Stimulated activated CD4-positive, alpha-beta T cell treated with anti-CD3 and anti-CD28 coated beads, Interleukin-2, amount 100 ng/mL, for 48 hours (primary cell): ENCODE results near the gene TRIM7.
"Not testable (repeated sequence)": the region's sequence is repeated elsewhere in the genome, so short reads cannot be mapped to it uniquely, and the experiment has no call there.

Experiments
- DNase-seq, 2 donors: peaks; one replicate each; pipeline ENCODE4 v3.0.0-alpha.2; 2020

The TRIM7 gene

GRCh38 chr5:181210698-181211097 lies 5.7 kb upstream of the TRIM7 start:
- not testable (repeated sequence) for DNase-seq

GRCh38 chr5:181210148-181210547 lies 5.2 kb upstream of the TRIM7 start:
- DNase-seq: not testable (repeated sequence)

GRCh38 chr5:181209006-181209405 lies 4.0 kb upstream of the TRIM7 start:
- not testable (repeated sequence) for DNase-seq

GRCh38 chr5:181207960-181208253 lies 2.9 kb upstream of the TRIM7 start:
- DNase-seq: no peak

- peak; percentile 92 to 94 for DNase-seq
Observed at GRCh38 chr5:181207214-181207959, 2.4 kb upstream of the TRIM7 start.

- DNase-seq: no peak
Observed at GRCh38 chr5:181205761-181206649, 1.0 kb upstream of the TRIM7 start.

- DNase-seq: no peak
Observed at GRCh38 chr5:181204113-181204825, 727 bp downstream of the TRIM7 start.

GRCh38 chr5:181203777-181204112 lies 1.3 kb downstream of the TRIM7 start:
- DNase-seq: no peak

GRCh38 chr5:181203093-181203711 lies 1.8 kb downstream of the TRIM7 start:
- no peak for DNase-seq

GRCh38 chr5:181200816-181201215 lies 4.2 kb downstream of the TRIM7 start:
- DNase-seq: no peak

- no peak for DNase-seq
Observed at GRCh38 chr5:181199881-181200638, 4.9 kb downstream of the TRIM7 start.

- DNase-seq: no peak
Observed at GRCh38 chr5:181198905-181199519, 6.0 kb downstream of the TRIM7 start.

GRCh38 chr5:181198106-181198685 lies 6.8 kb downstream of the TRIM7 start:
- DNase-seq: no peak

GRCh38 chr5:181197326-181197951 lies 7.6 kb downstream of the TRIM7 start:
- no peak for DNase-seq

- DNase-seq: no peak
Observed at GRCh38 chr5:181195249-181195761, 9.7 kb downstream of the TRIM7 start.

- DNase-seq: no peak
Observed at GRCh38 chr5:181194489-181195248, 10.3 kb downstream of the TRIM7 start.

GRCh38 chr5:181193656-181194055 lies 11.3 kb downstream of the TRIM7 start:
- DNase-seq: no peak

GRCh38 chr5:181192337-181193046 lies 12.5 kb downstream of the TRIM7 start:
- DNase-seq: no peak
